Pericardium fibroblast (primary cell): ENCODE results near the gene BCO2. TPM values are rescaled to one million over a fixed set of nuclear protein-coding genes. Genes with fewer than 3 reads are reported as not detected.

Source experiments
- total RNA-seq: library from RNA; depleted of rRNA; stranded (reverse); fragments of >200 nt; gene quantifications from 2 replicates; pipeline ENCODE4 v1.2.3, GENCODE V29; 2015

BCO2 gene, protein sequence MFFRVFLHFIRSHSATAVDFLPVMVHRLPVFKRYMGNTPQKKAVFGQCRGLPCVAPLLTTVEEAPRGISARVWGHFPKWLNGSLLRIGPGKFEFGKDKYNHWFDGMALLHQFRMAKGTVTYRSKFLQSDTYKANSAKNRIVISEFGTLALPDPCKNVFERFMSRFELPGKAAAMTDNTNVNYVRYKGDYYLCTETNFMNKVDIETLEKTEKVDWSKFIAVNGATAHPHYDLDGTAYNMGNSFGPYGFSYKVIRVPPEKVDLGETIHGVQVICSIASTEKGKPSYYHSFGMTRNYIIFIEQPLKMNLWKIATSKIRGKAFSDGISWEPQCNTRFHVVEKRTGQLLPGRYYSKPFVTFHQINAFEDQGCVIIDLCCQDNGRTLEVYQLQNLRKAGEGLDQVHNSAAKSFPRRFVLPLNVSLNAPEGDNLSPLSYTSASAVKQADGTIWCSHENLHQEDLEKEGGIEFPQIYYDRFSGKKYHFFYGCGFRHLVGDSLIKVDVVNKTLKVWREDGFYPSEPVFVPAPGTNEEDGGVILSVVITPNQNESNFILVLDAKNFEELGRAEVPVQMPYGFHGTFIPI
- total RNA-seq, result 1.2 and 2.9 TPM in 2 replicates

DNA sequence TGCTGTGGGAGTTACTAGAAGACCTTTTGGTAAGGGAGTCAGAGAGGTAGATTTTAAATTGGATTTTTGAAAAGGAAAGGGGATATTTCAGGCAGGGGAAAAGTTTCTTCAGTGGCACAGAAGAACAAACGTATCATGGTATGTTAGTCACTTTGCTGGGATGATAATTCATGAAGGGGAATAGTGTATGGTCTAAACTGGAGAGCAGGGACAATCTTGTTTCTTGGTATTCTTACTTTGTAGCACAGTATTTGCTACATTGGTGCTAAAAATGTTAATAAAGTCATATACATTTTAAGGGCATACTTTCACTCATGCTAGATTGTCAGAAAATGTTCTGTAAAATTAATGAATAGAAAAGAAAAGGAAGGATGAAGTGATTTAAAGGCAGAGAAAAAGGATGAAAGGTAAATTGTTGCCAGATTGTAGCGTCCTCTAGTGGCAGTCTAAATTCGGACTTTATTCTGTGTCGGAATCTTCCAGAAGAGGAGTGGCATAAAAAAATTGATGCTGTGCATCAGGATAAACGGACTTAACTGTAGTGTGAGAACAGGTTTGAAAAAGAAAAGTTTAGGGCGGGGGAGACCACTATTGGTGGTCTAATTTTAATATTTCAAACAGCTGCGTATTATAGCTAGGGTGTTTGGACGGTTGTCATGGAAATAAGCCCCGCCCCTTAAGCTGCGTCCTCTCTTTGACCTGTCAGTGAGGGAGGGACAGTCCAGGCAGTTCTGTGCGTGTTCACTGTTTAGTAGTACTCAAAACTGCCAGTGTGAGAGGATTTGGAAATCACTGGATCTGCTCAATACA lies at the start of gene BCO2:
Gene BCO2, plus strand, starts transcription at position 724 of the 810 bp plus-strand sequence. CDS start 90 bp downstream, outside the sequence.

DNA sequence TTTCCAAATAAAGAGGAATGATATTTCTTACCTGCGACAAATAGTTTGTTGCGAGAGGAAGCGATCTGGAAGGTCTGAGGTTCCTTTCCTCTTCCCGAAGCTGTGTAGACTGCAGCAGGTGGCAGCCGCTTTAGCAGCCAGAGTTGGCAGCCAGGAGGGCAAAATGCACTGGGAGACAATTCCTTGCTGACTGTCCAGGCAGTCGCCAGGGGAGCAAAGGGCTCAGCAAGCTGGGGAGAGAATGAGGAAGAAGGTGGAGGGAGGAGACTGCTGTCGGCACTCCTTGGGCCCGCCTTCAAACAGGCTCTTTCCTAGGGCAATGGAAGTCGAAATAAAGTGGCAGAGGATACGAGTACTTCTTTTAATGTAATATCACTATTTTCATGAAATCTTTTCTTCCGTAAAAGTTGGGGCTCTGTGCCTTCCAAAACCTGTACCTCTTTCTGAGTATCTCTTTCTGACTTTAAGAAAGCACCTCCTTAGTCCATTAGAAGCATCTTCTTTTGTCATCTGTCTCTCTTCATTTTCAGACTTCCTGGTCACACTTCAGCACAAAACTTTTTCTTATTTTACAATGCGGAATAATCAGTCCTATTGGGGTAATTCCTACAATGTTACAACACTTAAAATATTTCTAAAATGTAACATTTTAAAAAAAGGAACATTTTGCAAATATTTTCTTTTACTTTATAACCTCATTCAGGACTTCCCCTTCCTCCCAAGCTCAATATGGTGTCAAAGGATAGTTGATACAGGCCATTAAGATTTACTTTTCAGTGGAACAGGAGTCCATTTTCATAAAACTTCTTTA lies 11.2 kb upstream of the BCO2 start, which contains the start of gene IL18:
Gene IL18, minus strand, starts transcription at position 220 of the 811 bp plus-strand sequence. CDS start 9,041 bp downstream, outside the sequence.

DNA sequence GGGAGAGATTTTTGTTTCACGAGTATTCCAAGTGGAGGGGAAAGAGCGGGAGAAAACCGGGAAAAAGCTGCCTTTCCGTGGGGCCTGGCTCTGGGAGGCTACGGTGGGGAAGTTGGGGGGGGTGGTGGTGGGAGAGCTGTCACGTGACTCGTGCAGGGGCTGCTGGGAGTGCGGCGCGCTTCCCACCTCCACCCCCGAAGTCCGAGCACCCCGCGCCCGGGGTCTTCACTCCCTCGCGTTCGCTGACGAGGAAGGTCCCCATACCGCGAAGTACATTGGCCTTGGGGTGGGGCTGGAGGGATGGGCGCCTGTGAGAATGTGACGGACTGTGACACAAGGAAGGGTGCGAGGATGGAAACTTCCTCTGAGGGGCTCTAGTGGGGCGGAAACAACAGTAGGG lies 8.2 kb upstream of the BCO2 start, which contains the start of gene TEX12:
Gene TEX12, plus strand, starts transcription at position 228 of the 400 bp plus-strand sequence. CDS start 1,897 bp downstream, outside the sequence.

DNA sequence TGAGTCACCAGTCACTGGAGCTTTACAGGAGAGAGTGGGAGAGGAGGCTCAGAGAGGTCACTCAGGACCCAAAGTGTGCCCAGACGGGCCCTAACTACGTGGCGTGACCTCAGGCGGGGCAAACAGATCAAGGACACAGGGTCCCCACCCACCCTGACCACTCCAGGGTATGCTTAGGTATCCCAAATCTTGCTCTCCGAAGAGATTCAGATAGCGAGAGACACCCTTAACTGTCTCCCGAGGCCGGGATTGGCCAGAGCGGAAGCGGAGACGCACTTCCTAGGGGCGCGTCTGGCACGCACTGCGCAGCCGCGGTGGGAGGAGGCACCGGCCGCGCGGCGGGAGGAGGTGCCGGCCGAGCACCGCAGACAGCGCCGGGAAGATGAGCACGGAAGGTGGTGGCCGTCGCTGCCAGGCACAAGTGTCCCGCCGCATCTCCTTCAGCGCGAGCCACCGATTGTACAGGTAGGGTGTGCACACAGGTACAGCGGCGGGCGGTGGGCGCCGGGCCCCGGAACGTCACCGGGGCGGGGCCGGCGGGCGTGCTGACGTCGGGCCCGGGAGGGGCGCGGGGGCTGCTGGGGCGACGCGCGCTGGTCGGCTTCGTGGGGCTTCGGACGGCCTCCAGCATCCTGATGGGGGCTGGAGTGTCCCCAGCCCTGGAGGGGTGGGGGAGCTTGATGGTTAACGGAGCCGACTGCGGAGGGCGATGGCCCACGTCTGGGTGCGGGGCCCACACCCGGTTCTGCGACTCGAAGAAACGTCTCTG lies 50.9 kb downstream of the BCO2 start, which contains the start of gene PTS:
Gene PTS, plus strand, starts transcription at position 367 of the 769 bp plus-strand sequence. Its CDS starts 16 bp downstream, at position 383.

DNA sequence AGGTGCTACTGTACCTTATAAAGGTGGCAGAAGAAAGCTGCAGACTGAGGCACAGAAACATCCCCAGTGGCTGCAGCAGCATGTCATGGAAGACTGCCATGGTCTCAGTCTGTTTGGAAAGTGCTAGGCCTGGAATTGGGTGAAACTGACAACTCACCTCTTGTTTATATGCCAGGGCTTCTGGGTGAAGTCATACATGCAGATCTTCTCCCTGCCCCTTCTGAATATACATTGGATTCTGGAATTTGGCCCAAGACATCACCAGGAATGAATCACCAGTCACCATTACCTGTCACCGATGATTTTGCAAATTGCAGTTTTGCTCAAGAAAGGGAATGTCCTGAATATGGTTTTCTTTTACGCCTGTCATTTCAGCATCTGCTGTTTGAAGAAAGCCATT lies 85.2 kb downstream of the BCO2 start, which contains the start of gene PLET1:
Gene PLET1, minus strand, starts transcription at position 371 of the 400 bp plus-strand sequence. Its CDS starts 271 bp downstream, at position 100.

Other genes starting within 250 kb of the BCO2 start
- 8.9 and 14.1 TPM in 2 replicates for gene DIXDC1, start 238.2 kb upstream of the BCO2 start, total RNA-seq
- 15.1 and 23.5 TPM in 2 replicates for gene DLAT, start 150.1 kb upstream of the BCO2 start, total RNA-seq
- 2.0 TPM in 1 of 2 replicates, not detected in the other for gene PIH1D2, start 101.5 kb upstream of the BCO2 start, total RNA-seq
- gene NKAPD1, start 101.2 kb upstream of the BCO2 start, total RNA-seq, result 11.1 and 59.2 TPM in 2 replicates
- gene TIMM8B, start 88.8 kb upstream of the BCO2 start, total RNA-seq, result 53.7 and 57.0 TPM in 2 replicates
- 77.8 and 92.3 TPM in 2 replicates for gene SDHD, start 88.6 kb upstream of the BCO2 start, total RNA-seq
- 4.1 and 5.2 TPM in 2 replicates for gene IL18, start 11.4 kb upstream of the BCO2 start, total RNA-seq
- gene TEX12, start 8.1 kb upstream of the BCO2 start, total RNA-seq, result not detected in 2 replicates
- 23.2 and 27.8 TPM in 2 replicates for gene PTS, start 50.9 kb downstream of the BCO2 start, total RNA-seq
- gene PLET1, start 85.3 kb downstream of the BCO2 start, total RNA-seq, result not detected in 2 replicates